Activated CD8-positive, alpha-beta memory T cell treated with anti-CD3 and anti-CD28 coated beads, Interleukin-2, amount 50 U/mL, for 24 hours (primary cell): ENCODE data around the gene TAF9B.
"Not testable (repeated sequence)": the region's sequence is repeated elsewhere in the genome, so short reads cannot be mapped to it uniquely, and the experiment has no call there.

Source experiments
- DNase-seq: peaks from one replicate; pipeline ENCODE4 v3.0.0-alpha.2; 2020; ENCODE audit errors: extremely low read depth

The TAF9B gene

DNA sequence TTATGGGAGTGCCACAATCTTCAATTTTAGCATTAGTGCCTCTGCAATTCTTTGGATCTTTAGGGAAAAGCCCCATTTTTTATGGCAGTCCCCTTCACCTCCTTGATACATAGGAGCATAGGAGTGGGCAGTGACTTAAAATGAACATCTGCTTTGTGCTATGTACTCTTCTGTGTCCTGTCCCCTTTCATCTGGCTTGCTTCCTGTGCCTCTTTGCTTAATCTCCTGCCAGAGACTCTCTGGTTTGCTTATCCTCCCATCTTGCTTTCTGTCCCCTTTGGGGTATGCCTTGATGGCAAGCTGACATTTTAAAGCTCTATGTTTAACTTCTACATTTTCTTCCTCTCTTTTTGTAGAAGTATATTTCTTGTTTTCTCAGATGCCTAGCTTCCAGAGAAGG, 23.1 kb downstream of the TAF9B start:
- DNase-seq, result no peak

DNA sequence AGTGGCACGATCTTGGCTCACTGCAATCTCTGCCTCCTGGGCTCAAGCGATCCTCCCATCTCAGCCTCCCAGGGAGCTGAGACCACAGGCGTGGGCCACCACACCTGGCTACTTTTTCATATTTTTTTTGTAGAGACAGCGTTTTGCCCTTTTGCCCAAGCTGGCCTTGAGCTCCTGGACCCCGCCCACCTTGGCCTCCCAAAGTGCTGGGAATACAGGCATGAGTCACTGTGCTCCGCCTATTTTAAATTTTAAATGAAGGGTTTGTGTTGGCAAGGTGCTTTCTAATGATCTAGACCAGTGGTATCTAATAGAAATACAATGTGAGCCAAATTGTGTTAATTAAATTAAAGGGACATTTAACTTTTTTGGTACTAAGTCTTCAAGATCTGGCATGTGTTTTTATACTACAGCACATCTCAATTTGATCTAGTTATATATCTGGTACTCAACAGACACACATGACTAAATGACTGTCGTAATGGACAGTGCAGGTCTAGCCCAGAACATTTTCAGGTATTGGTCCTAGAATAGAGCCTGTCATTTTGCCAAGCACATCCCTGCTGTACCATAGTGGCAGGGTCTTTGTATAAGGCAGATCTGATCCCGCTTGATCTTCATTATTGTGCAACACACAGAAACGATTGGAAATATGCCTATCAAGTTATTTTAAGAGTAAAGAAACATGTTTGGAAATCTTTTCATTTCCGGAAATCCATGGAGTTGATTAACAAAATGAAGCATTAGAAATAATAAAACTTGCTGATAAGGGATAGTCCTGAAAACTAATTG, 28.1 kb downstream of the TAF9B start:
- DNase-seq, result no peak

- DNase-seq, result no peak
Measured at GRCh38 chrX:78109458-78109857, 30.0 kb downstream of the TAF9B start.

GRCh38 chrX:78106651-78106986, 32.8 kb downstream of the TAF9B start:
- no peak for DNase-seq

- DNase-seq, result no peak
Measured at GRCh38 chrX:78105944-78106650, 33.4 kb downstream of the TAF9B start.

GRCh38 chrX:78104447-78105176, 34.8 kb downstream of the TAF9B start:
- DNase-seq, result no peak

GRCh38 chrX:78103623-78104446, 35.6 kb downstream of the TAF9B start, which contains the start of gene PGK1:
TSS of gene PGK1 (plus strand) at chrX:78104248. CDS start at chrX:78104341, 93 bp downstream.
- peak; percentile 78 for DNase-seq

GRCh38 chrX:78103001-78103622, 36.3 kb downstream of the TAF9B start:
- no peak for DNase-seq

DNA sequence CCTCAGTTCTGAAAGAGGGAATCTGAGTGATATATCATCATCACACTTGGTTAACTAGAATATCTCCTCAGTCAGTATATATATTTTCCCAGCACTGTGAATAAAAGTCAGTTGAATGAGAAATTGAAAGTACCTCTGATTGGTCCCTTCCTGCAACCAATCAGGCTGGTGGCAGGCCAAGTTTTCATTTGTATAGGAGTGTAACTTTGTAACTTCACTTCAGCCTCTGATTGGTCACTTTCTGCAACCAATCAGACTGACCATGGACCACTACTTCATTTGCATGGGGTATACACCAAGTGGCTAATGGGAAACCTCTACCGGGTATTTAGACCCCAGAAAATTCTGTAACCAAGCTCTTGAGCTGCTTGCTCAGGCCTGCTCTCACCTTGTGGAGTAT, 37.4 kb downstream of the TAF9B start:
- no peak for DNase-seq

GRCh38 chrX:78098108-78098507, 41.3 kb downstream of the TAF9B start:
- DNase-seq, result no peak

DNA sequence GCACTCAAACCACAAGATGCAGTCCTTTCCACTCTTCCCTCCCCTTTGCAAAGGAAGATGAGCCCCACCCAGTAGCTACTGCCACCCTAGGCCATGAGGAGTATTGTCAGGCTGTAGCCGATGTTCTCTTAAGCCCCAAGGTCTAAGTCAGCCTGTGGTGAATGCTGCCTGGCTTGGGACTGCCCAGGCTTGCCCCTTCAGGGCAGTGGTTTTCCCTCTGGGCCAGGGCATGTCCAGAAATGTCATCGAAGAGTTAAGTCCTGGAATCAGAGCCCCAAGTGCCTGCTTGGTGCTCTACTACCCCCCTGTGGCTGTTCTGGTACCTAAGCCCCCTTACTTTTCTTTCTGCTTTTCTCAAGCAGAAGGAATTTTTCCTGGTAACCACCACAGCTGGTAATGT, 47.2 kb downstream of the TAF9B start:
- no peak for DNase-seq

DNA sequence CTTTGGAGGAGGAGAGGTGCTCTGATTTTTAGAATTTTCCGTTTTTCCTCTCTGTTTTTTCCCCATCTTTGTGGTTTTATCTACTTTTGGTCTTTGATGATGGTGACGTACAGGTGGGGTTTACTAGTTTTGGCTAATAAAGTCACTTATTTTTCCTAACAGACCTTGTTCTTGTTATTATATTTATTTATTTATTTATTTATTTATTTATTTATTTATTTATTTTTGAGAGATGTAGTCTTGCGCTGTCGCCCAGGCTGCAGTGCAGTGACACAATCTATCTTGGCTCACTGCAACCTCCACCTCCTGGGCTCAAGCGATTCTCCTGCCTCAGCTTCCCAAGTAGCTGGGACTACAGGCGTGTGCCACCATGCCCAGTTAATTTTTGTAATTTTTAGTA, 58.0 kb downstream of the TAF9B start:
- DNase-seq, result not testable (repeated sequence)
